Right cardiac atrium (tissue), 5 donors: ENCODE measurements around the gene ABTB2. TPM values are rescaled to one million over a fixed set of nuclear protein-coding genes. Genes with fewer than 3 reads are reported as not detected.
A peak's percentile ranks its signal among the peaks of the same experiment; 100 is the strongest.

Source experiments
- ATAC-seq, 2 donors: fragments of 200-7000 bp; cut with Tn5 transposase; one replicate each; pipeline versions ENCODE4 v1.8.0 to v1.9.1; 2020; ENCODE audit warnings: moderate library complexity in 2 of 2, mild to moderate bottlenecking in 1 of 2
- DNase-seq, 3 donors: peaks; one replicate each; pipeline ENCODE4 v3.0.0-alpha.2; 2020
- H3K27ac ChIP-seq: one replicate; pipeline ENCODE4 v1.5.1; 2013; ENCODE audit warnings: mild to moderate bottlenecking, low read length, control low read depth, moderate library complexity
- H3K27me3 ChIP-seq: one replicate; pipeline ENCODE4 v1.6.1; 2013; ENCODE audit not compliant: control insufficient read depth, insufficient read depth
- H3K4me1 ChIP-seq: one replicate; pipeline ENCODE4 v1.6.1; 2013; ENCODE audit warnings: low read length; ENCODE audit not compliant: control insufficient read depth, insufficient read depth
- H3K4me3 ChIP-seq: one replicate; pipeline ENCODE4 v1.5.1; 2013; ENCODE audit warnings: low read length, control low read depth
- H3K9me3 ChIP-seq: one replicate; pipeline ENCODE4 v1.6.1; 2013; ENCODE audit warnings: low read length; ENCODE audit not compliant: control insufficient read depth
- WGBS: extraction: QIAGEN DNeasy Blood & Tissue Kit; methylation state at CpG from one replicate; pipeline ENCODE4 v1.1.7; 2013; 5-methylcytosine and 5-hydroxymethylcytosine counted together
- intact Hi-C, 4 donors: fragments of 100-400 bp; cut with DNase I; formaldehyde crosslinking; loops; one replicate each; pipeline versions ENCODE4 v1.11.0 to v1.14.0; 2022 to 2023
- polyA plus RNA-seq: library from polyadenylated mRNA; stranded (reverse); fragments of 200-250 nt; gene quantifications from one replicate; pipeline ENCODE4 v1.2.3, GENCODE V29; 2013
- total RNA-seq, 4 donors: library from RNA; stranded (reverse); fragmentation: NEBNext Ultra II Directional; extraction: Animal tissue kit (Norgen Biotek cat#: 25700); gene quantifications; one replicate each; pipeline ENCODE4 v1.2.1, GENCODE V29; 2021
- donor health status: healthy with polysubstance abuse.
- donor health status: DM: no; HTN: yes; CAD: no.
- donor health status: DM: no; HTN: no; CAD: no.
- donor health status: DM: no; HTN: yes; CAD: no; lungs with severe emphysema.
- donor health status: DM: yes; HTN: yes; CAD: no.

The ABTB2 gene
- total and polyA plus RNA-seq, 5 donors = 3.7 to 14.1 (median 10.8) TPM

- Histone ChIP-seq H3K4me1 (no peaks in the 10 kb centered on the region), H3K27me3 (no peaks in the 10 kb centered on the region), H3K9me3 (no peaks in the 10 kb centered on the region), H3K4me3 (no peak overlapping the region), H3K27ac (no peak overlapping the region)
- no peak for DNase-seq
- no peak for ATAC-seq
- WGBS = 95% methylated on average over 16 of the region's 16 CpGs
- intact Hi-C loops = no loop called here
Observed at GRCh38 chr11:34197256-34197655, 160.6 kb downstream of the ABTB2 start.

DNA sequence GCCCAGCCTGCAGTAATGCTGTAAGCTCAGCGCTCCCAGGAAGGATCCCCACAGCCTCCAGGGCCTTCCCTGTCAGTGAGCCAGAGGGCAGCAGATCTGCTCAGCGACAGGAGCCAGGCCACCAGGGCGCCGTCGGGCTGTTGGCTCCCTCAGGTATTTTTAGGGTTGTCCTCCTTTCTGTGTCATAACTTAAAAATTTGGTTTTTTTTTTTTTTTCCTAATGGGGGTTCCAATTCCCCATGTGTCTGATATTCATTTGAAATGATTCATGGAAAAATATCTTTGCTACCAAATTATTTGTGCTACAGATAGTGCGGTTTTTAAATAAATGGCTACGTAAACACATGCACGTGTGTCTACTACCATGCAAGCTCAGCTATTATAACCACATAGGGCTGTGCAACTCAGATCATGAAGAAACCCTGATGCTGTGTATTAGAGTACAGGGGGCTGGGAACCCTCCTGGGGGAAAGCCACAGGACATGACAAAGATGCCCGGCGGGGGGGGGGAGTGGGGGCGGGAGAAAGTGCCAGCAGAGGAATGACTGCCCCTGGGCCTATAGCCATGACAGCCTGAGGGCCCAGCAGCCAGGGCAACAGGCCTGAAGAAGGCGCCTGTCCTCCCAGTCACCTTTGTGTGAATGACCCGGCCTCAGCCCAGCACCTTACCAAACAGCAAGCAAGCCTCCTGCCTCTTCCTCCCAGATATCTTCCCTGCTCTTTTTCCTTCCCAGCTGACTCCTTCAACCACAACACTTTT is 163.1 kb downstream of the ABTB2 start:
- Histone ChIP-seq H3K4me1 (no peaks in the 10 kb centered on the region), H3K27ac (no peak overlapping the region), H3K4me3 (no peak overlapping the region), H3K9me3 (no peaks in the 10 kb centered on the region), H3K27me3 (no peaks in the 10 kb centered on the region)
- intact Hi-C loops = no loop called here
- ATAC-seq (no peak), DNase-seq (no peak)
- 75% methylated on average over 13 of the region's 13 CpGs for WGBS

DNA sequence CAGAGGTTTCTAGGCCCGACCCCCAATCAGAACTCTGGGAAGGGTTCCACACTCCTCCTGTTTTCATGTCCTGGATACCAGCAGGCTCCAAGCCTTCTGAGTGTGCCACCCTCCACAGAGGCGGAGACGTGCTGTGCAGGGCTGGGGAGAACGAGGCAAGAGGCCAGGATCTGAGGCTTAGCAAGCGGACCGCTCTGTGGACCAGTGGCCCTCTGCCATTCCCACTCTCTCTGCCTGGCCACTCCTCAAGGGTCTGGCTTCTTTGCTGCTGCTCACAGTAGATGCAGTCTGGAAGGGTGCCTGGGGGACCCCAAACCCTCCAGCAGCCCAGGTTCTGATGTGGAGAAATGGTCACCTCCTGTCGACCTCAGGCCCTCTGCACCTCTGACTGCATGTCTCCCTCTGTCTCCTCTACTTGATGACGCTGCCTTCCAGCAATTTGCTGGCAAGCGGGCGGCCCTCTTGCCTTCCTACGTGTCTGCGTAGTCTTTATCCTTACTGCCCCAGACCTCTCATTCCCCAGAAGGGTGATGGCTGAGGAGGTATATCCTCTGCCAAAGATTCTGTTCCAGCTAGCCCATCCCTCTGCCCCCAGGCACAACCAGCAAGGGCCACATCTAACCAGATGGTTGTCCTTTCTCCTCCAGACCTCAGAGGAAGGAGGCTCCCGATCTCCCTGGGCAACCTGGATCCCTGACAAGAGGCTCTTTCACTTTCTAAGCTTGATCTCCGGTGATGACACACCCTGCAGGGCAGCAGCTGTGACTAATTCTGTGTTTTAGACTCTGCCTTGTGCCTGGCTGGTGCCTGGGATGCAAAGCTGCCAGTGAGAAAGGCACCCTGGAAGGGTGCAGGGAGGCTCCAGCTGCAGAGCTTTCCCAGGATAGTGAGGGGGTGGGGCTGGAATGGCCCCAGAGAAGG is 165.1 kb downstream of the ABTB2 start:
- H3K27ac ChIP-seq = peak overlapping the region; percentile 43
- peak; percentile 85 to 94 (median 91) for DNase-seq
- no peaks in the 10 kb centered on the region for H3K27me3 ChIP-seq
- intact Hi-C loops = no loop called here
- H3K4me3 ChIP-seq = no peak overlapping the region
- WGBS = 39% methylated on average over 14 of the region's 14 CpGs
- no peaks in the 10 kb centered on the region for H3K9me3 ChIP-seq
- H3K4me1 ChIP-seq = no peaks in the 10 kb centered on the region
- ATAC-seq = peak; percentile 84 to 91

DNA sequence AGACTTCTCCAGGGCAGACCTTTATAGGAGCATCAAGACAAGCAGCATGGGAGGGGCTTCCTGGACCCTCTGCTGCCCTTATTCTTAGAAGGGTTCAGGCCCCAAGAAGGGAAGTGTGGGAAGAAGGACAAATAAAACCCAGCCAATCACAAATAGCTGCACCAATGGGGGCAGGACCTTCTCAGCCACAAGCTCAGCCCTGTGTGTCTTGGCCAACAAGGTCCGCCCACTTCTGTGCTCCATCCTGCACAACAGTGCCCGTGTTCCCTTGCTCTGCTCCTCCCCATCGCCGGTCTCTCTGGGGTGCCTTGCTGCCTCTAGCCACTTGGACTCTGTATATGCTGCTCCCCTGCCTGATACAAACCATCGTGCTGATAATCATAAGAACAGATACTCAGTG is 166.2 kb downstream of the ABTB2 start:
- H3K27ac ChIP-seq = no peak overlapping the region
- H3K9me3 ChIP-seq = no peaks in the 10 kb centered on the region
- H3K4me3 ChIP-seq = no peak overlapping the region
- intact Hi-C loops = no loop called here
- no peaks in the 10 kb centered on the region for H3K27me3 ChIP-seq
- no peaks in the 10 kb centered on the region for H3K4me1 ChIP-seq
- DNase-seq (no peak), ATAC-seq (no peak)
- WGBS = 78% methylated on average over 5 of the region's 5 CpGs

DNA sequence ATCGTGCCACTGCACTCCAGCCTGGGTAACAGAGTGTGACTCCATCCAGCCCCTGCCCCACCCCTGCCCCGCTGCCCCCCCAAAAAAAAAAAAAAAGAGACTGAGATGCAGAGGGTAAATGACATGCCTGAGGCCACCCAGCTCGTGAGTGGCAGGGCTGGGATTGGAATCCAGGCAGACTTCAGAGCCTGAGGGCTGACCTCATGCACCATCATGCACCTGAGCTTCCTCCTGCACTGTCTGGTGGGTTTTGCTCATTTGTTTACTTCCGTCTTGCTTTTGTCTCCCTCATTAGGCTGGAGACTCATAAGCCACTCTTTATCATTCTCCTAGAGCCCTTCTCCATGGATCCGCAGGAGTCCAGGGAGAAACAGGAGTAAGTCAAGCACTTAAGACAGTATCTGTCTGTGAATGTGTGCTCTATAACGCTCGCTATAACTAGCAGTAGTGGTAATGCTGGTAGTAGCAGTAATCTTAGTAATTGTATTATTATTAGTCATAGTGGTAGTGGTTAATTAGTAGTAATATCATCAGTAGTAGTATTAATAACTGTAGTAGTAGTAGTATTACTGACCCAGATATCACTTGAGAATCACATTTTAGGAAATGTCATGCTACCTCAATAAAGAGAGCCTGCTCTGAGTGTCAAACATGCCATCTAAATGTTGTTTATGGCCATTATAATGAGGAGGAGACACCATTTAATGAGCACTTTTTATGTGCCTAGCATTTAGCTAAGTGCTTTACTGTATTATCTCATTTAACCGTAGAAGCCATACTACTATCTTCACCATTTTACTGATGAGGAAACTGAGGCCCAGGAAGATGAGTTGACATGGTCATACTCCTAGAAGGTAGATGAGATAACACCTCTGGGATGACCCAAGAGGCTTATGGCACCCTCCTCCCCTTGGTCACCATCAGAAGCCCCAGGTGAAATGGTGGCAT is 167.3 kb downstream of the ABTB2 start:
- no peak overlapping the region for H3K4me3 ChIP-seq
- intact Hi-C loops = no loop called here
- DNase-seq (no peak), ATAC-seq (no peak)
- H3K4me1 ChIP-seq = no peaks in the 10 kb centered on the region
- no peaks in the 10 kb centered on the region for H3K9me3 ChIP-seq
- H3K27ac ChIP-seq = no peak overlapping the region
- H3K27me3 ChIP-seq = no peaks in the 10 kb centered on the region
- WGBS = 89% methylated on average over 8 of the region's 8 CpGs

DNA sequence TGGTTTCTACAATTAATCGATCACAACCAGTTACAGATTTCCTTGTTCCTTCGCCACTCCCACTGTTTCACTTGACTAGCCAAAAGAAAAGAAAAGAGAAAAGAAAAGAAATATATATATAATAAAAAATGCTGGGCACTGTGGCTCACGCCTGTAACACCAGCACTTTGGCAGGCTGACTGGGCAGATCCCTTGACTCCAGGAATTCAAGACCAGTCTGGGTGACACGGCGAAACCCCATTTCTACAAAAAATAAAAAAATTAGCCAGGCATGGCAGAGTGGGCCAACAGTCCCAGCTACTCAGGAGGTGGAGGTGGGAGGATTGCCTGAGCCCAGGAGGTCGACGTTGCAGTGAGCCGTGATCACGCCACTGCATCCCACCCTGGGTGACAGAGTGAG is 168.6 kb downstream of the ABTB2 start:
- Histone ChIP-seq H3K4me1 (no peaks in the 10 kb centered on the region), H3K9me3 (no peaks in the 10 kb centered on the region), H3K27me3 (no peaks in the 10 kb centered on the region), H3K4me3 (no peak overlapping the region), H3K27ac (no peak overlapping the region)
- 83% methylated on average over 9 of the region's 9 CpGs for WGBS
- no peak for ATAC-seq
- intact Hi-C loops = no loop called here
- no peak for DNase-seq

- no peaks in the 10 kb centered on the region for H3K9me3 ChIP-seq
- H3K27ac ChIP-seq = no peak overlapping the region
- no peaks in the 10 kb centered on the region for H3K27me3 ChIP-seq
- ATAC-seq (no peak), DNase-seq (no peak)
- no peak overlapping the region for H3K4me3 ChIP-seq
- intact Hi-C loops = no loop called here
- 73% methylated on average over 5 of the region's 5 CpGs for WGBS
- H3K4me1 ChIP-seq = no peaks in the 10 kb centered on the region
Observed at GRCh38 chr11:34188181-34188580, 169.6 kb downstream of the ABTB2 start.

GRCh38 chr11:34185926-34186841 is 171.6 kb downstream of the ABTB2 start:
- intact Hi-C loops = no loop called here
- H3K27ac ChIP-seq = no peak overlapping the region
- H3K9me3 ChIP-seq = no peaks in the 10 kb centered on the region
- no peak overlapping the region for H3K4me3 ChIP-seq
- 52% methylated on average over 22 of the region's 22 CpGs for WGBS
- ATAC-seq = peak in 1 of 2 donors; percentile 30
- no peak for DNase-seq
- H3K27me3 ChIP-seq = no peaks in the 10 kb centered on the region
- peaks cover 1% of the 10 kb centered on the region for H3K4me1 ChIP-seq

DNA sequence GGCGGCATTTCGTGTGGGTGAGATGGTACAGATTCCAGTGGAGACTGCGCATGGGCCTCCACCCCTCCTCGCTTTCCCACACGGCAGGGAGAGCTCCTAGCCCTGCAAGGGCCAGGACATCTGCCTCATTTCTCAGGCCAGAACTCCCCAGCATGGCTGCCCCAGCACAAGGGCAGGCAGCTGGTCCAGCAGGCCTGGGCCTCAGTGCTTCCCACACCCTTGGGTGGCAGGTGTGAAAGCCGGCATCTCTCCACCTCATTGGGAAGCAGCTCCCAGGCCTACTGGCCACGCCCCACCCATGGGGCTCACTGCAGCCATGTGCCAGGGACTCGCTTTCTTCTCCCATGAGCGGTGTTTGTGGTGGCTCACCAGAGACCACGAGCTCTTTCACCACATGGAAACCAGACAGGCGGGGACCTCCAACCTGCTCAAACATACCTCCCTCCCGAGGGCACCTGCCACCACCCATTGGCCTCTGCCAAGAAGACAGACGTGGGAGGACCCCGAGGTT is 173.2 kb downstream of the ABTB2 start:
- H3K27ac ChIP-seq = no peak overlapping the region
- no peaks in the 10 kb centered on the region for H3K9me3 ChIP-seq
- 92% methylated on average over 14 of the region's 14 CpGs for WGBS
- intact Hi-C loops = no loop called here
- no peaks in the 10 kb centered on the region for H3K27me3 ChIP-seq
- DNase-seq = no peak
- no peak for ATAC-seq
- peaks cover 1% of the 10 kb centered on the region for H3K4me1 ChIP-seq
- no peak overlapping the region for H3K4me3 ChIP-seq
